Stomach (tissue), 9 donors: Measurements from ENCODE around the gene AGBL4. TPM values are rescaled to one million over a fixed set of nuclear protein-coding genes. Genes with fewer than 3 reads are reported as not detected.

Experiments
- DNase-seq, 2 donors: peaks; one replicate each; pipeline versions ENCODE4 v3.0.0 to v3.0.0-alpha.2; 2013 to 2019
- H3K27ac ChIP-seq, 5 donors: fragments of 200-600 bp in 4 of 5; sonication (generic) in 4 of 5; one replicate each; pipeline ENCODE4 v1.5.1; 2013 to 2019; ENCODE audit warnings: mild to moderate bottlenecking in 1 of 5, moderate library complexity in 1 of 5
- H3K27me3 ChIP-seq, 3 donors: fragments of 200-600 bp; sonication (generic); one replicate each; pipeline ENCODE4 v1.5.1; 2017 to 2019; ENCODE audit warnings: mixed run types in 1 of 3
- H3K36me3 ChIP-seq, 4 donors: fragments of 200-600 bp; sonication (generic); 1 replicate in 3 of 4; 2 replicates in 1 of 4; pipeline ENCODE4 v1.5.1; 2016 to 2019
- H3K4me1 ChIP-seq, 4 donors: fragments of 200-600 bp; sonication (generic); one replicate each; pipeline ENCODE4 v1.5.1; 2016 to 2019
- H3K4me3 ChIP-seq, 4 donors: fragments of 200-600 bp; sonication (generic) in 3 of 4; one replicate each; pipeline ENCODE4 v1.5.1; 2016 to 2019; ENCODE audit warnings: mild to moderate bottlenecking in 1 of 4
- H3K9me3 ChIP-seq, 4 donors: fragments of 200-600 bp; sonication (generic); one replicate each; pipeline ENCODE4 v1.5.1; 2016 to 2019
- EP300 ChIP-seq: sonication (generic); formaldehyde crosslinking; IDR thresholded peaks from one replicate; pipeline ENCODE4 v1.6.1; 2017; ENCODE audit warnings: antibody characterized with exemption
- POLR2A ChIP-seq, 4 donors: fragments of 450-650 bp; IDR thresholded peaks; one replicate each; pipeline ENCODE4 v1.6.1; 2016; ENCODE audit warnings: antibody characterized with exemption in 4 of 4, control low read depth in 2 of 4, mild to moderate bottlenecking in 1 of 4, moderate library complexity in 1 of 4
- POLR2AphosphoS5 ChIP-seq, 3 donors: sonication (generic); formaldehyde crosslinking; IDR thresholded peaks; one replicate each; pipeline ENCODE4 v1.6.1; 2016; ENCODE audit warnings: antibody characterized with exemption in 3 of 3
- WGBS, 5 donors: extraction: QIAGEN DNeasy Blood & Tissue Kit in 3 of 5; methylation state at CpG; one replicate each; pipeline versions ENCODE4 v1.1.5 to v1.1.7; 2013 to 2018; 5-methylcytosine and 5-hydroxymethylcytosine counted together
- intact Hi-C: fragments of 100-400 bp; cut with DNase I; formaldehyde crosslinking; loops from one replicate; pipeline ENCODE4 v1.15.1; 2023; ENCODE audit warnings: low total_unique reads
- polyA plus RNA-seq, 3 donors: library from polyadenylated mRNA; stranded (reverse); fragments of 200-250 nt; gene quantifications; one replicate each; pipeline ENCODE4 v1.2.3, GENCODE V29; 2013
- total RNA-seq, 5 donors: library from RNA; depleted of rRNA; stranded (reverse); fragments of >200 nt; gene quantifications; one replicate each; pipeline versions ENCODE4 v1.1.0 to v1.2.3, GENCODE V29; 2014 to 2016
- TF ChIP-seq, protein P1 (sequence below), 7 experiments: fragments of 450-650 bp in 4 of 7; fragments of 200-600 bp in 3 of 7; sonication (generic) in 3 of 7; IDR thresholded peaks; one replicate each; pipeline ENCODE4 v1.5.1; 2016 to 2019; ENCODE audit warnings: antibody characterized with exemption in 7 of 7, control low read depth in 2 of 7, mild to moderate bottlenecking in 1 of 7
- donor health status: healthy with polysubstance abuse.
- donor health status: Bipolar disorder and iron deficiency.
- donor health status: healthy.

The AGBL4 gene
- total and polyA plus RNA-seq, 8 donors, result 0.92 TPM; not detected in 7

DNA sequence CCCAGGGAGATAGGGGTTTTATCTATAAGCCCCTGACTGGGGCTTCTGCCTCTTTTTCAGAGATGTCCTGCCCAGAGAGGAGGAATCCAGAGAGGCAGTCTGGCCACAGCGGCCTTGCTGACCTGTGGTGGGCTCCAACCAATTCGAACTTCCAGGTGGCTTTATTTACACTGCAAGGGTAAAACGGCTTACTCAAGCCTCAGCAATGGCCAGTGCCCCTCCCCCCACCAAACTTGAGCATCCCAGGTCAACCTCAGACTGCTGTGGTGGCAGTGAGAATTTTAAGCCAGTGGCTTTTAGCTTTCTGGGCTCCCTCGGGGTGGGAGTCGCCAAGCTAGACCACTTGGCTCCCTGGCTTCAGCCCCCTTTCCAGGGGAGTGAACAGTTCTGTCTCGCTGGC is 863.1 kb downstream of the AGBL4 start:
- Histone ChIP-seq H3K27ac (no peak overlapping the region), H3K36me3 (no peaks in the 10 kb centered on the region), H3K4me1 (no peaks in the 10 kb centered on the region), H3K27me3 (no peaks in the 10 kb centered on the region), H3K9me3 (no peaks in the 10 kb centered on the region), H3K4me3 (no peak overlapping the region)
- TF ChIP-seq, protein P1, sequence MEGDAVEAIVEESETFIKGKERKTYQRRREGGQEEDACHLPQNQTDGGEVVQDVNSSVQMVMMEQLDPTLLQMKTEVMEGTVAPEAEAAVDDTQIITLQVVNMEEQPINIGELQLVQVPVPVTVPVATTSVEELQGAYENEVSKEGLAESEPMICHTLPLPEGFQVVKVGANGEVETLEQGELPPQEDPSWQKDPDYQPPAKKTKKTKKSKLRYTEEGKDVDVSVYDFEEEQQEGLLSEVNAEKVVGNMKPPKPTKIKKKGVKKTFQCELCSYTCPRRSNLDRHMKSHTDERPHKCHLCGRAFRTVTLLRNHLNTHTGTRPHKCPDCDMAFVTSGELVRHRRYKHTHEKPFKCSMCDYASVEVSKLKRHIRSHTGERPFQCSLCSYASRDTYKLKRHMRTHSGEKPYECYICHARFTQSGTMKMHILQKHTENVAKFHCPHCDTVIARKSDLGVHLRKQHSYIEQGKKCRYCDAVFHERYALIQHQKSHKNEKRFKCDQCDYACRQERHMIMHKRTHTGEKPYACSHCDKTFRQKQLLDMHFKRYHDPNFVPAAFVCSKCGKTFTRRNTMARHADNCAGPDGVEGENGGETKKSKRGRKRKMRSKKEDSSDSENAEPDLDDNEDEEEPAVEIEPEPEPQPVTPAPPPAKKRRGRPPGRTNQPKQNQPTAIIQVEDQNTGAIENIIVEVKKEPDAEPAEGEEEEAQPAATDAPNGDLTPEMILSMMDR (IDR thresholded peaks at IDR 0.05), result no peak
- intact Hi-C loops, result no loop called here
- no peak for DNase-seq
- WGBS, 5 donors, result 54 to 72% (median 70%) methylated on average over 4 to 6 of the region's 6 CpGs

DNA sequence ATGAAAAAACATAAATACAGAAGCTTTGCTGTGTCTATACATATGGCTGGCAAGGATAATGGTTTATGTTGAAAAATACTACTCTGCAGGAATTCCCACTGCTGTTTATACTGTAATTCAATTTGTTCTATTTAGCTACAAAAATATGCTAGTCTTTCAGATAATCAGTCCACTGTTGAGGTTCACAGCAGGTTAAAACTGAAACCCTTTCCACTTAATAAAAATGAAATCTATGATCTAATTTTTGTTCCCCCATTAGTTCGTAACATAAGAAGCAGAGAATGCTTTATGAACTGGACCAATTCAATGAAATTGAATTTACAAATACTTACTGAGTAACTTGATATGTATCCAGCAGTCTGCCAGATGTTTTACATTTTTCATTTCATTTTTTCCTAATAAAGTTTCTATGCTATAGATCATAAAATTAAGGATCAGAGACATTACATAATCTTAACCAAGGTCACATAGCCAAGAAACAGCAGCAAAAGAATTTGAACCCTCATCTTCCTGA is 887.0 kb downstream of the AGBL4 start:
- 78 to 90% (median 84%) methylated on average over 1 of the region's 1 CpG for WGBS, 5 donors

DNA sequence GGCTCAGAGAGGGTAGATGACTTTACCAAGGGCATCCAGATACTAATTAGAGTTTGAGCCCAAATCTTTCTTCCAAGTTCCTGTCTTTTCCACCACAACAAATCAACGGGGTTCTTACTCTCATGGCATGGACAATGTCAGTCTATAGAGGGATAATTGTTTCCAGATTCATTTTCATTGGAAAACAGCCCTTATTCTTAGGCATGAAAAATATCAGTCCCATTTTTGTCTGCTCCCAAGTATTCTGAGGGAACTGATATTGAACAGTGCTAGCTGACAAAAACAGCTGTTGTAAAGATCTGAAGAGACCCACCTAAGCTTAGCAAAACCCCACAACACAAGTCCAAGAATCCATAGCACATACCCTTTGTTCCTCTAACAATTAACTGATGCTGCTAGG is 898.0 kb downstream of the AGBL4 start:
- no peaks in the 10 kb centered on the region for H3K4me1 ChIP-seq
- peaks cover 1 to 14% (median 9%) of the 10 kb centered on the region in 4 donors for H3K9me3 ChIP-seq
- WGBS, 5 donors, result 33 to 56% (median 44%) methylated on average over 1 of the region's 1 CpG
- TF ChIP-seq, protein P1 (IDR thresholded peaks at IDR 0.05), result no peak
- no peak for TF ChIP-seq EP300
- TF ChIP-seq POLR2A (IDR thresholded peaks at IDR 0.05), result no peak
- no peak for TF ChIP-seq POLR2AphosphoS5 (IDR thresholded peaks at IDR 0.05)
- intact Hi-C loops, result no loop called here
- H3K27me3 ChIP-seq, result no peaks in the 10 kb centered on the region
- H3K27ac ChIP-seq, result no peak overlapping the region
- H3K4me3 ChIP-seq, result no peak overlapping the region
- H3K36me3 ChIP-seq, result no peaks in the 10 kb centered on the region
- no peak for DNase-seq

More for the DNA sequence above, 887.0 kb downstream of the AGBL4 start:
- no peak for TF ChIP-seq POLR2AphosphoS5 (IDR thresholded peaks at IDR 0.05)
- no peaks in the 10 kb centered on the region for H3K4me1 ChIP-seq
- no peaks in the 10 kb centered on the region for H3K27me3 ChIP-seq
- H3K9me3 ChIP-seq, result peaks cover 0 to 25% (median 14%) of the 10 kb centered on the region in 4 donors
- H3K4me3 ChIP-seq, result no peak overlapping the region
- intact Hi-C loops, result no loop called here
- H3K36me3 ChIP-seq, result no peaks in the 10 kb centered on the region
- no peak overlapping the region for H3K27ac ChIP-seq
- no peak for DNase-seq

DNA sequence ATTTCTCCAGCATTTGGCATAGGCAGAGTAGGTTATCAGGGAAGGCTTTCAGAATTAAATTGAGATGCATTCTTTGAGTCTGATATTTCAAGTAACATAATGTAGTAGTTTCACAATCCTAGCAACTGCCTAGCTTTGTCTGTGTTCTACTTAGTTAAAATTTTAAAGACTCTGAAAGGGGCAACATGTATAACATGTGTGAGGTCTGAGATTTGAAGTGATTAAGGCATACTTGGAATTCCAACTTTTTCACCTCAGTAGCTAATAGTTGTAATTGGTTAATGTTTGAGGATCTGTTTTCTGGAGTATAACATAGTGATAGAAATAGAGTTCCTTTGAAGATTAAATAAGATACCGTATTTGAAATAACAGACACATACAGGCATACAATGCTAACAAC is 911.8 kb downstream of the AGBL4 start:
- intact Hi-C loops, result no loop called here
- H3K9me3 ChIP-seq, result peaks cover 0 to 11% (median 10%) of the 10 kb centered on the region in 4 donors
- 70 to 100% (median 82%) methylated on average over 1 of the region's 1 CpG for WGBS, 5 donors
- no peak overlapping the region for H3K27ac ChIP-seq
- no peaks in the 10 kb centered on the region for H3K27me3 ChIP-seq
- TF ChIP-seq POLR2A (IDR thresholded peaks at IDR 0.05), result no peak
- TF ChIP-seq, protein P1 (IDR thresholded peaks at IDR 0.05), result no peak
- no peak for TF ChIP-seq EP300
- no peak for TF ChIP-seq POLR2AphosphoS5 (IDR thresholded peaks at IDR 0.05)
- no peak overlapping the region for H3K4me3 ChIP-seq
- DNase-seq, result no peak
- H3K4me1 ChIP-seq, result no peaks in the 10 kb centered on the region
- no peaks in the 10 kb centered on the region for H3K36me3 ChIP-seq

DNA sequence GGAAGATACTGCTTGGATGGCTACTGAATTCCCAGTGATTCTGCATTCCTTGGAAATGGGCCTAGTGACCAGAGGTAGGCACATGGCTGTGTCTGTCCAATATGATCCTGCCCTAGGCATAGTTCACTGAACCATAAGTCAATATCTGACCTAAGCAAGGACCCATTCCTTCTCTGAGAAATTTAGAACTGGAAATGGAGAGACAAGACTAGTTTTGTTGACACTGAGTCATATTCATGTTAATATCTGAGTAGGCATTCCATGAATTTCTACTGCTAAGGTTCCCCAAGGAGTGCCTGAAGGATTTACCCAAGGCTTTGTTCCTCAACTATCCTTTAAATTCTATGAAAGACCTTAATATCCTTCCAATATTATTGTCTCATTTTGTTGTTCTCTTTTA is 917.3 kb downstream of the AGBL4 start:
- TF ChIP-seq EP300 (no peak), POLR2AphosphoS5 (IDR thresholded peaks at IDR 0.05) (no peak), POLR2A (IDR thresholded peaks at IDR 0.05) (no peak)
- intact Hi-C loops, result no loop called here
- Histone ChIP-seq H3K27ac (no peak overlapping the region), H3K36me3 (no peaks in the 10 kb centered on the region), H3K4me3 (no peak overlapping the region), H3K4me1 (no peaks in the 10 kb centered on the region), H3K9me3 (no peaks in the 10 kb centered on the region), H3K27me3 (no peaks in the 10 kb centered on the region)
- DNase-seq, result no peak
